T-helper 1 cell treated with Interleukin-12 subunit alpha and Interleukin-12 subunit beta and Interleukin-4 antibody, amounts not matched to agents 30 μg/mL and 1 μg/mL, for 36 hours (primary cell): ENCODE results near the gene LYRM4.

Experiments
- H3K27ac Mint-ChIP-seq: one replicate; pipeline ENCODE4 v1.8.0; 2021; ENCODE audit warnings: mild to moderate bottlenecking, mixed read lengths
- H3K27me3 Mint-ChIP-seq: one replicate; pipeline ENCODE4 v1.8.0; 2021; ENCODE audit warnings: low read depth, mixed read lengths
- H3K36me3 Mint-ChIP-seq: one replicate; pipeline ENCODE4 v1.8.0; 2021; ENCODE audit warnings: low read depth, mixed read lengths
- H3K4me1 Mint-ChIP-seq: one replicate; pipeline ENCODE4 v1.8.0; 2021; ENCODE audit warnings: low read depth, mixed read lengths
- H3K4me3 Mint-ChIP-seq: one replicate; pipeline ENCODE4 v1.8.0; 2021; ENCODE audit warnings: mild to moderate bottlenecking, moderate library complexity, mixed read lengths
- H3K9me3 Mint-ChIP-seq: one replicate; pipeline ENCODE4 v1.8.0; 2021; ENCODE audit warnings: mixed read lengths

The LYRM4 gene

GRCh38 chr6:5152460-5152859 is 108.3 kb downstream of the LYRM4 start:
- Mint-ChIP-seq H3K9me3 (no peaks in the 10 kb centered on the region), H3K27me3 (no peaks in the 10 kb centered on the region), H3K4me1 (no peaks in the 10 kb centered on the region), H3K4me3 (no peak overlapping the region), H3K36me3 (no peaks in the 10 kb centered on the region), H3K27ac (no peak overlapping the region)

- Mint-ChIP-seq H3K4me1 (no peaks in the 10 kb centered on the region), H3K4me3 (no peak overlapping the region), H3K27me3 (no peaks in the 10 kb centered on the region), H3K9me3 (no peaks in the 10 kb centered on the region), H3K36me3 (no peaks in the 10 kb centered on the region), H3K27ac (no peak overlapping the region)
These were observed 108.8 kb downstream of the LYRM4 start for GRCh38 chr6:5151955-5152401.

- no peak overlapping the region for H3K4me3 Mint-ChIP-seq
- no peaks in the 10 kb centered on the region for H3K9me3 Mint-ChIP-seq
- H3K4me1 Mint-ChIP-seq = no peaks in the 10 kb centered on the region
- no peak overlapping the region for H3K27ac Mint-ChIP-seq
- H3K27me3 Mint-ChIP-seq = no peaks in the 10 kb centered on the region
- H3K36me3 Mint-ChIP-seq = no peaks in the 10 kb centered on the region
These were observed 109.3 kb downstream of the LYRM4 start for GRCh38 chr6:5151360-5151954.

- H3K4me3 Mint-ChIP-seq = no peak overlapping the region
- H3K36me3 Mint-ChIP-seq = no peaks in the 10 kb centered on the region
- no peaks in the 10 kb centered on the region for H3K27me3 Mint-ChIP-seq
- H3K27ac Mint-ChIP-seq = no peak overlapping the region
- H3K4me1 Mint-ChIP-seq = no peaks in the 10 kb centered on the region
- no peaks in the 10 kb centered on the region for H3K9me3 Mint-ChIP-seq
These were observed 110.1 kb downstream of the LYRM4 start for GRCh38 chr6:5150551-5151075.

GRCh38 chr6:5149891-5150290 is 110.9 kb downstream of the LYRM4 start:
- Mint-ChIP-seq H3K27me3 (no peaks in the 10 kb centered on the region), H3K4me1 (no peaks in the 10 kb centered on the region), H3K27ac (no peak overlapping the region)

GRCh38 chr6:5149159-5149704 is 111.5 kb downstream of the LYRM4 start:
- Mint-ChIP-seq H3K4me1 (no peaks in the 10 kb centered on the region), H3K4me3 (no peak overlapping the region), H3K36me3 (no peaks in the 10 kb centered on the region), H3K27me3 (no peaks in the 10 kb centered on the region), H3K27ac (no peak overlapping the region), H3K9me3 (no peaks in the 10 kb centered on the region)

More at GRCh38 chr6:5149891-5150290, 110.9 kb downstream of the LYRM4 start:
- Mint-ChIP-seq H3K36me3 (no peaks in the 10 kb centered on the region), H3K4me3 (no peak overlapping the region), H3K9me3 (no peaks in the 10 kb centered on the region)

GRCh38 chr6:5146398-5146797 is 114.4 kb downstream of the LYRM4 start:
- no peak overlapping the region for H3K4me3 Mint-ChIP-seq
- no peak overlapping the region for H3K27ac Mint-ChIP-seq
- H3K27me3 Mint-ChIP-seq = no peaks in the 10 kb centered on the region
- peaks cover 2% of the 10 kb centered on the region for H3K4me1 Mint-ChIP-seq
- no peaks in the 10 kb centered on the region for H3K36me3 Mint-ChIP-seq
- H3K9me3 Mint-ChIP-seq = no peaks in the 10 kb centered on the region

- no peak overlapping the region for H3K27ac Mint-ChIP-seq
- no peaks in the 10 kb centered on the region for H3K9me3 Mint-ChIP-seq
- no peaks in the 10 kb centered on the region for H3K36me3 Mint-ChIP-seq
- H3K4me3 Mint-ChIP-seq = no peak overlapping the region
- no peaks in the 10 kb centered on the region for H3K27me3 Mint-ChIP-seq
- H3K4me1 Mint-ChIP-seq = peaks cover 2% of the 10 kb centered on the region
These were observed 117.0 kb downstream of the LYRM4 start for GRCh38 chr6:5143634-5144311.

- H3K4me3 Mint-ChIP-seq = no peak overlapping the region
- no peaks in the 10 kb centered on the region for H3K9me3 Mint-ChIP-seq
- no peak overlapping the region for H3K27ac Mint-ChIP-seq
- no peaks in the 10 kb centered on the region for H3K36me3 Mint-ChIP-seq
- no peaks in the 10 kb centered on the region for H3K27me3 Mint-ChIP-seq
- peaks cover 2% of the 10 kb centered on the region for H3K4me1 Mint-ChIP-seq
These were observed 117.8 kb downstream of the LYRM4 start for GRCh38 chr6:5142915-5143314.

- H3K9me3 Mint-ChIP-seq = no peaks in the 10 kb centered on the region
- H3K27me3 Mint-ChIP-seq = no peaks in the 10 kb centered on the region
- H3K36me3 Mint-ChIP-seq = no peaks in the 10 kb centered on the region
- H3K4me3 Mint-ChIP-seq = no peak overlapping the region
- no peak overlapping the region for H3K27ac Mint-ChIP-seq
- peaks cover 2% of the 10 kb centered on the region for H3K4me1 Mint-ChIP-seq
These were observed 118.6 kb downstream of the LYRM4 start for GRCh38 chr6:5142131-5142530.

GRCh38 chr6:5141046-5141445 is 119.7 kb downstream of the LYRM4 start:
- H3K27ac Mint-ChIP-seq = no peak overlapping the region
- no peaks in the 10 kb centered on the region for H3K27me3 Mint-ChIP-seq
- no peak overlapping the region for H3K4me3 Mint-ChIP-seq
- no peaks in the 10 kb centered on the region for H3K9me3 Mint-ChIP-seq
- H3K36me3 Mint-ChIP-seq = no peaks in the 10 kb centered on the region
- peaks cover 2% of the 10 kb centered on the region for H3K4me1 Mint-ChIP-seq

- no peak overlapping the region for H3K4me3 Mint-ChIP-seq
- no peaks in the 10 kb centered on the region for H3K9me3 Mint-ChIP-seq
- H3K27me3 Mint-ChIP-seq = no peaks in the 10 kb centered on the region
- no peak overlapping the region for H3K27ac Mint-ChIP-seq
- peaks cover 2% of the 10 kb centered on the region for H3K4me1 Mint-ChIP-seq
- no peaks in the 10 kb centered on the region for H3K36me3 Mint-ChIP-seq
These were observed 120.7 kb downstream of the LYRM4 start for GRCh38 chr6:5139828-5140771.

- Mint-ChIP-seq H3K9me3 (no peaks in the 10 kb centered on the region), H3K36me3 (no peaks in the 10 kb centered on the region), H3K27me3 (no peaks in the 10 kb centered on the region), H3K27ac (no peak overlapping the region), H3K4me3 (no peak overlapping the region), H3K4me1 (peaks cover 2% of the 10 kb centered on the region)
These were observed 121.5 kb downstream of the LYRM4 start for GRCh38 chr6:5138995-5139827.

- H3K27ac Mint-ChIP-seq = no peak overlapping the region
- no peaks in the 10 kb centered on the region for H3K27me3 Mint-ChIP-seq
These were observed 123.9 kb downstream of the LYRM4 start for GRCh38 chr6:5136851-5137250.

More at GRCh38 chr6:5136851-5137250, 123.9 kb downstream of the LYRM4 start:
- Mint-ChIP-seq H3K36me3 (no peaks in the 10 kb centered on the region), H3K4me3 (no peak overlapping the region), H3K4me1 (no peaks in the 10 kb centered on the region), H3K9me3 (no peaks in the 10 kb centered on the region)
